ENCODE results near the gene WFDC8.

DNA sequence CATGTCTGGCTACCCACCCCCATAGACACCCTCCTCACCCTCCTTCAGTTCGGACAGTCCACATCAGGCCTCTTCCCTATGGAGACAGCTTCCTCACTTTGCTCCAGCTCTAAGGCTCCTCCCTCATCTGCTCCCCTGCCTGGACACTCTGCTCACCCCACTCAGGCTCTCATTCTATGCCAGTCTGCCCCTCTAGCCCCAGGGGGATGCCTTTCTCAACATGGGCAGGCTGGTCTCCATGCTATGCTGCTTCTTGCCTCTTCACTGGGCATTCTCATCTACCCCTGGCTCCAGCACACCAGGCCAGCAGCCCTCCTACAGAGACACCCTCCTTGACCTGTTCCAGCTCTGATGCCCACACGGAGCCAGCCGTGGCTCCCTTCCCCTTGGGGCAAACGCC lies at the start of gene WFDC8:
- TF ChIP-seq, protein P1, sequence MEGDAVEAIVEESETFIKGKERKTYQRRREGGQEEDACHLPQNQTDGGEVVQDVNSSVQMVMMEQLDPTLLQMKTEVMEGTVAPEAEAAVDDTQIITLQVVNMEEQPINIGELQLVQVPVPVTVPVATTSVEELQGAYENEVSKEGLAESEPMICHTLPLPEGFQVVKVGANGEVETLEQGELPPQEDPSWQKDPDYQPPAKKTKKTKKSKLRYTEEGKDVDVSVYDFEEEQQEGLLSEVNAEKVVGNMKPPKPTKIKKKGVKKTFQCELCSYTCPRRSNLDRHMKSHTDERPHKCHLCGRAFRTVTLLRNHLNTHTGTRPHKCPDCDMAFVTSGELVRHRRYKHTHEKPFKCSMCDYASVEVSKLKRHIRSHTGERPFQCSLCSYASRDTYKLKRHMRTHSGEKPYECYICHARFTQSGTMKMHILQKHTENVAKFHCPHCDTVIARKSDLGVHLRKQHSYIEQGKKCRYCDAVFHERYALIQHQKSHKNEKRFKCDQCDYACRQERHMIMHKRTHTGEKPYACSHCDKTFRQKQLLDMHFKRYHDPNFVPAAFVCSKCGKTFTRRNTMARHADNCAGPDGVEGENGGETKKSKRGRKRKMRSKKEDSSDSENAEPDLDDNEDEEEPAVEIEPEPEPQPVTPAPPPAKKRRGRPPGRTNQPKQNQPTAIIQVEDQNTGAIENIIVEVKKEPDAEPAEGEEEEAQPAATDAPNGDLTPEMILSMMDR (conservative IDR thresholded peaks at IDR 0.05; ENCODE audit: low read depth, low read length), result no peak
- TF ChIP-seq EZH2 (IDR thresholded peaks at IDR 0.05; ENCODE audit: borderline replicate concordance, low read depth, low read length, poor library complexity, severe bottlenecking), result no peak
